Uterus (tissue), 4 donors: ENCODE data around the gene BMPR1A. TPM values are rescaled to one million over a fixed set of nuclear protein-coding genes. Genes with fewer than 3 reads are reported as not detected.
"Not testable (repeated sequence)": the region's sequence is repeated elsewhere in the genome, so short reads cannot be mapped to it uniquely, and the experiment has no call there.

Source experiments
- DNase-seq, 2 donors: peaks; one replicate each; pipeline ENCODE4 v3.0.0-alpha.2; 2019 to 2020
- H3K27ac ChIP-seq, 2 donors: fragments of 200-600 bp; sonication (generic); 1 replicate in 1 of 2; 2 replicates in 1 of 2; pipeline ENCODE4 v1.5.1; 2016 to 2018
- H3K27me3 ChIP-seq, 2 donors: fragments of 200-600 bp; sonication (generic); one replicate each; pipeline ENCODE4 v1.5.1; 2018 to 2019; ENCODE audit warnings: control low read depth in 1 of 2
- H3K36me3 ChIP-seq, 2 donors: fragments of 200-600 bp; sonication (generic); one replicate each; pipeline ENCODE4 v1.5.1; 2019; ENCODE audit warnings: control low read depth in 1 of 2
- H3K4me1 ChIP-seq, 2 donors: fragments of 200-600 bp; sonication (generic); one replicate each; pipeline ENCODE4 v1.5.1; 2018 to 2019; ENCODE audit warnings: control low read depth in 1 of 2
- H3K4me3 ChIP-seq, 2 donors: fragments of 200-600 bp; sonication (generic); 1 replicate in 1 of 2; 2 replicates in 1 of 2; pipeline ENCODE4 v1.5.1; 2018 to 2019; ENCODE audit warnings: mild to moderate bottlenecking in 1 of 2
- H3K9me3 ChIP-seq, 2 donors: fragments of 200-600 bp; sonication (generic); one replicate each; pipeline ENCODE4 v1.5.1; 2019; ENCODE audit warnings: control low read depth in 1 of 2
- POLR2A ChIP-seq, 2 donors: fragments of 450-650 bp; IDR thresholded peaks; one replicate each; pipeline ENCODE4 v1.6.1; 2016; ENCODE audit warnings: antibody characterized with exemption in 2 of 2, mild to moderate bottlenecking in 1 of 2, moderate library complexity in 1 of 2
- intact Hi-C: fragments of 100-400 bp; cut with DNase I; formaldehyde crosslinking; loops from one replicate; pipeline ENCODE4 v1.15.1; 2023; ENCODE audit warnings: low total_unique reads
- total RNA-seq, 4 donors: library from RNA; depleted of rRNA in 3 of 4; stranded (reverse); fragments of >200 nt in 3 of 4; gene quantifications; one replicate each; pipeline versions ENCODE4 v1.1.0 to v1.2.4, GENCODE V29; 2014 to 2023
- TF ChIP-seq, protein P1 (sequence below), 4 experiments: fragments of 200-600 bp in 2 of 4; fragments of 450-650 bp in 2 of 4; sonication (generic) in 2 of 4; IDR thresholded peaks; one replicate each; pipeline ENCODE4 v1.5.1; 2016 to 2019; ENCODE audit warnings: antibody characterized with exemption in 4 of 4, mild to moderate bottlenecking in 2 of 4, moderate library complexity in 1 of 4
- donor health status: DM: yes; HTN: yes; CAD: no.

The BMPR1A gene
- total RNA-seq, 4 donors from 2014 or later = 27.4 to 175 (median 69.2) TPM

DNA sequence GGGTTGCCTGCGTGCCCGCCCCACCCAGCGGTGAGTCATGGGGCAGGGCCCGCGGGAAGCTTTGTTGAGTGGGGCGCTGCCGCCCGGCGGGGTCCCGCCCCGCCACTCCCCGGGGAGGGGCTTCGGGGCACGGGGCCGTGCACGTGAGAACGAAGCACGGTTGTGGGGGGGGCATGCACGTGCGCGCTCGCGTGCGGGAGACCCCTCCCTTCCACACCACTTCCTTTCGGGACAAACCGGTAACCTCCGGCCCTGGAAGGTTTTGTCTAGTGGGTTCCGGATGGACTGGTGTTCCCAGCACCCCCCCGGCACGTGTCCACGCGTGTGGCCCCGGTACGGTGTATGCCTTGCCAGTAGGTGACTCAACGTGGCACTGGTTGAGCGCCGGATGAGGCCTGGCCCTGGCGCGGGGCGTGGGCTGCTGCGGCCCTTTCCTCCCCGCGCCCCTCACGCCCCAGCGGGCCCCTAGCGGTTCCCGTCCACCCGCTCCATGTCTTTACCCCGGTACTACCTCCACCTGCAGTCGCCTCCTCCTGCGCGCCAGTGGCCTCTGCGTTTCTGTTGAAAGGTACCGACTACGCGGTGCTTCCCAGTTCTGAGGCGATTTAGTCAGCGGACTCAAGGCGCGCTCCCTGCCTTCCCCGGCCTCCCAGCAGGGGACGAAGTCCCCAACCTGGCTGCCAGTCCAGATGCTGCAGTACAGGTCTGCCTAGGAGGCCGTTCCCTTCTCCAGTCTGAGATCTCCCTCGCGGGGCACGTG is 215.0 kb downstream of the BMPR1A start:
- Histone ChIP-seq H3K9me3 (no peaks in the 10 kb centered on the region), H3K36me3 (no peaks in the 10 kb centered on the region), H3K27me3 (no peaks in the 10 kb centered on the region), H3K4me1 (peaks cover 0 to 22% of the 10 kb centered on the region in 2 donors), H3K4me3 (peak overlapping the region; percentile 55 to 79), H3K27ac (peak overlapping the region; percentile 98 to 99)
- DNase-seq = peak; percentile 94 to 98
- intact Hi-C loops = no loop called here
- TF ChIP-seq POLR2A (IDR thresholded peaks at IDR 0.05) = no peak
- TF ChIP-seq, protein P1, sequence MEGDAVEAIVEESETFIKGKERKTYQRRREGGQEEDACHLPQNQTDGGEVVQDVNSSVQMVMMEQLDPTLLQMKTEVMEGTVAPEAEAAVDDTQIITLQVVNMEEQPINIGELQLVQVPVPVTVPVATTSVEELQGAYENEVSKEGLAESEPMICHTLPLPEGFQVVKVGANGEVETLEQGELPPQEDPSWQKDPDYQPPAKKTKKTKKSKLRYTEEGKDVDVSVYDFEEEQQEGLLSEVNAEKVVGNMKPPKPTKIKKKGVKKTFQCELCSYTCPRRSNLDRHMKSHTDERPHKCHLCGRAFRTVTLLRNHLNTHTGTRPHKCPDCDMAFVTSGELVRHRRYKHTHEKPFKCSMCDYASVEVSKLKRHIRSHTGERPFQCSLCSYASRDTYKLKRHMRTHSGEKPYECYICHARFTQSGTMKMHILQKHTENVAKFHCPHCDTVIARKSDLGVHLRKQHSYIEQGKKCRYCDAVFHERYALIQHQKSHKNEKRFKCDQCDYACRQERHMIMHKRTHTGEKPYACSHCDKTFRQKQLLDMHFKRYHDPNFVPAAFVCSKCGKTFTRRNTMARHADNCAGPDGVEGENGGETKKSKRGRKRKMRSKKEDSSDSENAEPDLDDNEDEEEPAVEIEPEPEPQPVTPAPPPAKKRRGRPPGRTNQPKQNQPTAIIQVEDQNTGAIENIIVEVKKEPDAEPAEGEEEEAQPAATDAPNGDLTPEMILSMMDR (IDR thresholded peaks at IDR 0.05) = peak in 3 of 4 experiments; percentile 2 to 23 (median 3)

DNA sequence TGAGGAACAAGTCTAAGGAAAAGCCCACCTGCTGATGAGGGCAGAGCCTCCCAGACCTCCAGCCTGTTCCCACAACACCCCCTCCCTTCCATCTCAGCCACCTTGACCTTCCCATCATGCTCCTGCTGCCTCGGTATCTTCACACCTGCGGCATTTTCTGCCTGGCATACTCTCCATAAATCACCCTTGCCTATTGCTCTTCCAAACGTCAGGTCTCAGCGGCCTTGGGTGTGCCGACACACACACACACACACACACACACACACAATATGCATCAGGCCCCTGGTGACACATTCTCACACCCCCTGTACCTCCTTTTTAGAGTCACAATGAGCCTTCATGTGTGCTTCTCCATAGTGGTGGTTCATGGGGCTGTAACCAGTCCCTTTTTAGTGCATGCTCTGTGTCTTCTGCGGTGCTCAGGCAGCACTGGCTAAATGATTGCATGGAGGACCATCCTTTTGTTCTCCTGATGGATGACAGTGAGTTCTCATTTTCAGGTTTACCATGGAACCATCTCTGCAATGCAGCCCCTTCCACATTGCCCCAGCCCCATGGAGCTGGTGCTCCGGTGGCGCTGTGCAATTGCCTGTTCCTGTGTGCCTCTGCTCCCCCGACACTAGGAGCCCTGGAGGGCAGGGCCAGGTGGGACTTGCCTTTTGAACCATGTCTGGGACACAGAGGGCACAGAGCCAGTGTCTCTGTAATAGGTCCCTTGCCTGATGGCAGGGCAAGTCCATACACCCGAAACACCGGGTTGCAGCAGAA is 216.4 kb downstream of the BMPR1A start:
- TF ChIP-seq, protein P1 (IDR thresholded peaks at IDR 0.05) = no peak
- no peak for TF ChIP-seq POLR2A (IDR thresholded peaks at IDR 0.05)
- DNase-seq = peak in 1 of 2 donors; percentile 27
- peaks cover 0 to 8% of the 10 kb centered on the region in 2 donors for H3K4me1 ChIP-seq
- H3K36me3 ChIP-seq = no peaks in the 10 kb centered on the region
- H3K27me3 ChIP-seq = no peaks in the 10 kb centered on the region
- H3K27ac ChIP-seq = peak overlapping the region; percentile 98 to 99
- H3K4me3 ChIP-seq = no peak overlapping the region
- H3K9me3 ChIP-seq = no peaks in the 10 kb centered on the region
- intact Hi-C loops = no loop called here

DNA sequence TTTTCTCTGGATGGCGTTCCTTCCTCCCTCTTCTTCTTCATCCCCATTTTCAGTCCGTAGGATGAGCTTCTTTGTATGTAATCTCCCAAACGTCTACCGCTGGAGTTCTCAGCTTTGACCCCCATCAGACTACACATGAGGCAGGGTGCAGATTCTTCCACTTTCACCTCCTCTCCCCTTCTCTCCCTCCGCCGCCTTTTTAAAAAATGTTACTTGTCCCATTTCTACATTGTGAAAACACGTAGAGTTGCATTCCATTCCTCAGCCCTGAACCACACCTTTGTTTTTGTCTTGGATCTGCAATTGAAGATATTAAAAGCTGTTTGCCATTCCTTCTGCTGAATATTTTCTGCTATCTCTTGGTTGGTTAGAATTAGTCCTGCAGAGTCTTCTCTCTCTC is 218.1 kb downstream of the BMPR1A start:
- Histone ChIP-seq H3K36me3 (no peaks in the 10 kb centered on the region), H3K4me3 (no peak overlapping the region), H3K9me3 (no peaks in the 10 kb centered on the region), H3K27me3 (no peaks in the 10 kb centered on the region), H3K27ac (peak overlapping the region in 1 of 2 donors; percentile 98), H3K4me1 (peaks cover 0 to 6% of the 10 kb centered on the region in 2 donors)
- intact Hi-C loops = no loop called here
- TF ChIP-seq, protein P1 (IDR thresholded peaks at IDR 0.05) = no peak
- no peak for TF ChIP-seq POLR2A (IDR thresholded peaks at IDR 0.05)
- DNase-seq = no peak

DNA sequence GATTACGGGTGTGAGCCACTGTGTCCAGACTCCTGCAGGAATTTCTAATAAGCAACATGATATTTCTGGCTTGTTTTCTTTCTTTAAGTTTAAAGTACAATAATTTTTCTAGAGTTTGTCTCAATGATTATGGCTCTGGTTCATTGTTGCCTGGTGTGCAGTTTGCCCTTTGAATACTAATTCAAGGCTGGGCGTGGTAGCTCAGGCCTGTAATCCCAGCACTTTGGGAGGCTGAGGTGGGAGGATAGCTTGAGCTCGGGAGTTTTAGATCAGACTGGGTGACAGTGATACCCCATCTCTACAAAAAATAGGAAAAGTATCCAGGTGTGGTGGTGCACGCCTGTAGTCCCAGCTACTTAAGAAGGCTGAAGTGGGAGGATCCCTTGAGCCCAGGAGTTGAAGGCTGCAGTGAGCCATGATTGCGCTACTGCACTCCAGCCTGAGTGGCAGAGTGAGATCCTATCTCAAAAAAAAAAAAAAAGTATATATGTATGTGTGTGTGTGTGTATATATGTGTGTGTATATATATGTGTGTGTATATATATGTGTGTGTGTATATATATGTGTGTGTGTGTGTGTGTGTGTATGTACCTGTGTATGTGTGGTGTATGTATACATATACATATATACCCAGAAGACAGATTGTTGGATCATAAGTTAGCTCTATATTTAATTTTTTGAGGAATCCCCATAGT is 220.1 kb downstream of the BMPR1A start:
- TF ChIP-seq, protein P1 (IDR thresholded peaks at IDR 0.05) = no peak
- no peak for TF ChIP-seq POLR2A (IDR thresholded peaks at IDR 0.05)
- no peaks in the 10 kb centered on the region for H3K36me3 ChIP-seq
- intact Hi-C loops = no loop called here
- DNase-seq = no peak
- H3K27me3 ChIP-seq = no peaks in the 10 kb centered on the region
- H3K9me3 ChIP-seq = no peaks in the 10 kb centered on the region
- no peaks in the 10 kb centered on the region for H3K4me1 ChIP-seq
- peak overlapping the region in 1 of 2 donors; percentile 70 for H3K27ac ChIP-seq
- H3K4me3 ChIP-seq = no peak overlapping the region

DNA sequence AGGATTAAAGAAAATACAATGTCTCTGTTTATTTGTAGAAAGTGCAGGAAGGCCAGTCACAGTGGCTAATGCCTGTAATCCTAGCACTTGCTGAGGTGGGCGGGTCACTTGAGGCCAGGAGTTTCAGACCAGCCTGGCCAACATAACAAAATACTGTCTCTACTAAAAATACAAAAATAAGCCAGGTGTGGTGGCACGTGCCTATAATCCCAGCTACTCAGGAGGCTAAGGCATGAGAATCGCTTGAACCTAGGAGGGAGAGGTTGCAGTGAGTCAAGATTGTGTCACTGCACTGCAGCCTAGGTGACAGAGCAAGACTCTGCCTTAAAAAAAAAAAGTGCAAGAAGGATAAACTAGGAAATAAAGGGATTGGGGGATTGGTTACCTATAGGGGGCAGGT is 222.0 kb downstream of the BMPR1A start:
- H3K4me3 ChIP-seq, intact Hi-C loops, H3K4me1 ChIP-seq, DNase-seq, H3K9me3 ChIP-seq, H3K36me3 ChIP-seq, H3K27me3 ChIP-seq: not testable (repeated sequence)
- peak overlapping the region; percentile 56 to 70 for H3K27ac ChIP-seq
